ENCODE results near the gene BLOC1S6.

DNA sequence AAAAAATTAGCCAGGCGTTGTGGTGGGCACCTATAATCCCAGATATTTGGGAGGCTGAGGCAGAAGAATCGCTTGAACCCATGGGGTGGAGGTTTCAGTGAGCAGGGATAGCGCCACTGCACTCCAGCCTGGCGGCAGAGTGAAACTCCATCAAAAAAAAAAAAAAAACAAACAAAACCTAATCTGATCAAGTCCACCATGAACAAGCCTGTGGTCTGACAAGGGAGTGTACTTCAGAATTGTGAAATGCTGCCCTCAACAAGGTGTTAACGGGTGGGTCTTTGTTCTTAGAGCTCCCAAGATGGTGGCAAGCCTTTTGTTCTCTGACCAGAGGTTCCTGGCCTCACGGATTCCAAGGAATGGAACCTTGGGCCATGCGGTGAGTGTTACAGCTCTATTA is 40.4 kb upstream of the BLOC1S6 start:
- TF ChIP-seq, protein P1, sequence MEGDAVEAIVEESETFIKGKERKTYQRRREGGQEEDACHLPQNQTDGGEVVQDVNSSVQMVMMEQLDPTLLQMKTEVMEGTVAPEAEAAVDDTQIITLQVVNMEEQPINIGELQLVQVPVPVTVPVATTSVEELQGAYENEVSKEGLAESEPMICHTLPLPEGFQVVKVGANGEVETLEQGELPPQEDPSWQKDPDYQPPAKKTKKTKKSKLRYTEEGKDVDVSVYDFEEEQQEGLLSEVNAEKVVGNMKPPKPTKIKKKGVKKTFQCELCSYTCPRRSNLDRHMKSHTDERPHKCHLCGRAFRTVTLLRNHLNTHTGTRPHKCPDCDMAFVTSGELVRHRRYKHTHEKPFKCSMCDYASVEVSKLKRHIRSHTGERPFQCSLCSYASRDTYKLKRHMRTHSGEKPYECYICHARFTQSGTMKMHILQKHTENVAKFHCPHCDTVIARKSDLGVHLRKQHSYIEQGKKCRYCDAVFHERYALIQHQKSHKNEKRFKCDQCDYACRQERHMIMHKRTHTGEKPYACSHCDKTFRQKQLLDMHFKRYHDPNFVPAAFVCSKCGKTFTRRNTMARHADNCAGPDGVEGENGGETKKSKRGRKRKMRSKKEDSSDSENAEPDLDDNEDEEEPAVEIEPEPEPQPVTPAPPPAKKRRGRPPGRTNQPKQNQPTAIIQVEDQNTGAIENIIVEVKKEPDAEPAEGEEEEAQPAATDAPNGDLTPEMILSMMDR (IDR thresholded peaks at IDR 0.05), result no peak
- no peak for TF ChIP-seq POLR2A (IDR thresholded peaks at IDR 0.05)

Measured in adrenal gland (tissue), 5 donors.